ENCODE results near the gene DPYSL5. TPM values are rescaled to one million over a fixed set of nuclear protein-coding genes. Genes with fewer than 3 reads are reported as not detected.
A peak's percentile ranks its signal among the peaks of the same experiment; 100 is the strongest.

The DPYSL5 gene
- total and polyA plus RNA-seq, 12 donors = 0.01 to 0.12 TPM; not detected in 10

DNA sequence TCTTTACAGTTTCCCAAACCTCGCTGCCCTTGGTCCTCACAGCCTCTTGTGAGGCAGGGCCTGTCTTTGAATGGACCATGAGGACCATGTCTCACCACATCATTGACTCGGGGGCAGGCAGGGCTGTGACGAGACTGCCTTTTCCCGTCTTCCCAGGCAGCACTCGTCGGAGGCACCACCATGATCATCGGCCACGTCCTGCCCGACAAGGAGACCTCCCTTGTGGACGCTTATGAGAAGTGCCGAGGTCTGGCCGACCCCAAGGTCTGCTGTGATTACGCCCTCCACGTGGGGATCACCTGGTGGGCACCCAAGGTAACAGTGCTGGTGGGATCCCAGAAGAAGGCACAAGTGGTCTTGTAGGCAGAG, 76.8 kb downstream of the DPYSL5 start:
- DNase-seq (no peak), ATAC-seq (no peak)
- Histone ChIP-seq H3K27me3 (peaks cover 0 to 37% (median 20%) of the 10 kb centered on the region in 7 donors), H3K27ac (no peak overlapping the region), H3K36me3 (no peaks in the 10 kb centered on the region), H3K9me3 (no peaks in the 10 kb centered on the region), H3K4me3 (no peak overlapping the region), H3K4me1 (peaks cover 0 to 5% (median 0%) of the 10 kb centered on the region in 9 donors)
- TF ChIP-seq, protein P1, sequence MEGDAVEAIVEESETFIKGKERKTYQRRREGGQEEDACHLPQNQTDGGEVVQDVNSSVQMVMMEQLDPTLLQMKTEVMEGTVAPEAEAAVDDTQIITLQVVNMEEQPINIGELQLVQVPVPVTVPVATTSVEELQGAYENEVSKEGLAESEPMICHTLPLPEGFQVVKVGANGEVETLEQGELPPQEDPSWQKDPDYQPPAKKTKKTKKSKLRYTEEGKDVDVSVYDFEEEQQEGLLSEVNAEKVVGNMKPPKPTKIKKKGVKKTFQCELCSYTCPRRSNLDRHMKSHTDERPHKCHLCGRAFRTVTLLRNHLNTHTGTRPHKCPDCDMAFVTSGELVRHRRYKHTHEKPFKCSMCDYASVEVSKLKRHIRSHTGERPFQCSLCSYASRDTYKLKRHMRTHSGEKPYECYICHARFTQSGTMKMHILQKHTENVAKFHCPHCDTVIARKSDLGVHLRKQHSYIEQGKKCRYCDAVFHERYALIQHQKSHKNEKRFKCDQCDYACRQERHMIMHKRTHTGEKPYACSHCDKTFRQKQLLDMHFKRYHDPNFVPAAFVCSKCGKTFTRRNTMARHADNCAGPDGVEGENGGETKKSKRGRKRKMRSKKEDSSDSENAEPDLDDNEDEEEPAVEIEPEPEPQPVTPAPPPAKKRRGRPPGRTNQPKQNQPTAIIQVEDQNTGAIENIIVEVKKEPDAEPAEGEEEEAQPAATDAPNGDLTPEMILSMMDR (IDR thresholded peaks at IDR 0.05) = no peak
- 92 to 94% methylated on average over 14 of the region's 14 CpGs for WGBS, 2 donors
- intact Hi-C loops (cut with DNase I) = loop anchor here in 8 of 10 donors (5.0 kb wide), 2 partner anchors 72 to 77 kb away; partner anchors contain the start of gene DPYSL5 (in 7 of the 8)

DNA sequence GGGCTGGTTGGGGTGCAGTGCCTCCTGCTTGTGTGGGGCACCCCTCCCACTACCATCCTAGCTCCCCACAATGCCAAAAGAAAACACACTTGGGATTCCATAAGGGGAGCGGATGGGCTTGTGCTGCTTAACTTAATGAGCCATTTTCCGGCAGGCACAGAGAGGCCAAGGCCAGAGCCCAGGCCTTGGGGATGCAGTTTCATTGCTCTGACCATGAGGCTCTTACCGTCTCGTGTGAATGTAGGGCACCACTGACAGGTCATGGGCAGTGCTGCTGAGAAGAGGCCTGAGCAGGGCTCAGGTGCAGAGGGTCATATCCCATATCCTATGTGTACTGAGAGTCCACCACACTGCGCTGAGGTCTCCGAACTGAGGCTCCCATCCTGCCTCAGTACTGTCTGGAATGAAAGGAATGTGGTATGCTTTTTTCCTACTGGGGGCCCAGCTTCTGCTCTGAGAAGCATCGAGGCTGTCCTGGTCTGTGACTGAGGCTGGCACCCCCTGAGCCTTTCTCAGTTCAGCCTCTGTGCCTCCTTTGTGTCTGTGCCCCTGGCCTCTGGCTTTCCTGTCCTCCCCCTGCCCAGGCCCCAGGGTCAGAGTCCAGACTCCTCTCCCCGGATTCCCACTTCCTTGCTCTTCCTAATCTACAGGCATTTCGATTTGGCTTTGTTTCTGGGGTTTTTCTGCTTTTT, 77.3 kb downstream of the DPYSL5 start:
- TF ChIP-seq, protein P1 (IDR thresholded peaks at IDR 0.05) = no peak
- DNase-seq (no peak), ATAC-seq (no peak)
- 60% methylated on average over 9 of the region's 9 CpGs for WGBS, 2 donors
- H3K4me3 ChIP-seq = no peak overlapping the region
- peaks cover 0 to 42% (median 20%) of the 10 kb centered on the region in 7 donors for H3K27me3 ChIP-seq
- no peaks in the 10 kb centered on the region for H3K9me3 ChIP-seq
- intact Hi-C loops (cut with DNase I) = loop anchor here in 1 of 10 donors (5.0 kb wide), 1 partner anchor 78 kb away; the partner anchor contains the start of gene DPYSL5
- H3K4me1 ChIP-seq = peaks cover 0 to 5% (median 0%) of the 10 kb centered on the region in 9 donors
- H3K27ac ChIP-seq = no peak overlapping the region
- no peaks in the 10 kb centered on the region for H3K36me3 ChIP-seq

DNA sequence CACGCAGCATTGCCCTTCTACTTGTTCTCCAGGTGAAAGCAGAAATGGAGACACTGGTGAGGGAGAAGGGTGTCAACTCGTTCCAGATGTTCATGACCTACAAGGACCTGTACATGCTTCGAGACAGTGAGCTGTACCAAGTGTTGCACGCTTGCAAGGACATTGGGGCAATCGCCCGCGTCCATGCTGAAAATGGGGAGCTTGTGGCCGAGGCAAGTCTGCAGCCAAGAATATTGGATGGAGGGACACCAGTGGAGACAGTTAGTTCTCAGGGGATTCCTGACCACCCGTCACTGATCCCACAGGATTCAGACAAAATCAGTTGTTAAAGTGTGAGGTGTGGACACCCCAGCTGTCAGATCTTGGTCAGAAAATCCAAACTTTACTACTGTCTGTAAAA, 79.3 kb downstream of the DPYSL5 start:
- H3K9me3 ChIP-seq = no peaks in the 10 kb centered on the region
- peaks cover 0 to 39% (median 16%) of the 10 kb centered on the region in 7 donors for H3K27me3 ChIP-seq
- no peak overlapping the region for H3K4me3 ChIP-seq
- WGBS, 2 donors = 92 to 94% methylated on average over 9 of the region's 9 CpGs
- H3K27ac ChIP-seq = no peak overlapping the region
- peaks cover 0 to 5% (median 0%) of the 10 kb centered on the region in 9 donors for H3K4me1 ChIP-seq
- H3K36me3 ChIP-seq = no peaks in the 10 kb centered on the region
- ATAC-seq (no peak), DNase-seq (no peak)
- intact Hi-C loops (cut with DNase I) = loop anchor here in 1 of 10 donors (5.0 kb wide), 1 partner anchor 80 kb away; the partner anchor contains the start of gene DPYSL5
- TF ChIP-seq, protein P1 (IDR thresholded peaks at IDR 0.05) = no peak

DNA sequence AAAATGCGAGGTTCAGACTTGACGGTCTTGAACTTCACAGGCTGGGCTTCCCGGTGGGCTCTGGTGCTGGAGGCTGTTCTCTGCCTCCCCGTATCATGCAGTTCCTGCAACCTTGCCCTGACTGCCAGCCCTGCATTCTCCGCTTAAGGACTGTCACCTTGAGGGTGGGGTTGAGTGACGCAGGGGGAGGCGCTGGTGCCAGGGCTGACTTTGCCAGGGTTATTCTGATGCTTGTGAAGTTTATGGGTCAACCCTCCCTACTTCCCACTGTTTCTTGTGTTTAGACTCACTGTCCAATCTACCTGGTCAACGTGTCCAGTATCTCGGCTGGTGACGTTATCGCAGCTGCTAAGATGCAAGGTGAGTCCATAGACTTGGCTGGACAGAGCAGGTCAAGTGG, 85.0 kb downstream of the DPYSL5 start:
- peak in 1 of 8 donors; percentile 83 for ATAC-seq
- WGBS, 2 donors = 68 to 73% methylated on average over 11 of the region's 11 CpGs

More for the DNA sequence above, 85.0 kb downstream of the DPYSL5 start:
- no peaks in the 10 kb centered on the region for H3K36me3 ChIP-seq
- TF ChIP-seq, protein P1 (IDR thresholded peaks at IDR 0.05) = no peak
- peaks cover 0 to 43% (median 16%) of the 10 kb centered on the region in 7 donors for H3K27me3 ChIP-seq
- H3K27ac ChIP-seq = no peak overlapping the region
- no peak for DNase-seq
- H3K4me3 ChIP-seq = no peak overlapping the region
- H3K4me1 ChIP-seq = no peaks in the 10 kb centered on the region
- no peaks in the 10 kb centered on the region for H3K9me3 ChIP-seq
- intact Hi-C loops (cut with DNase I) = no loop called here
